GM23248 (cell line): Measurements from ENCODE around the gene FMN2. TPM values are rescaled to one million over a fixed set of nuclear protein-coding genes. Genes with fewer than 3 reads are reported as not detected.
"Not testable (repeated sequence)": the region's sequence is repeated elsewhere in the genome, so short reads cannot be mapped to it uniquely, and the experiment has no call there.

Source experiments
- DNase-seq: peaks from one replicate; pipeline ENCODE4 v3.0.0-alpha.2; 2015
- H2AFZ ChIP-seq: fragments of 200-600 bp; sonication (generic); 2 replicates; pipeline ENCODE4 v1.6.1; 2016; ENCODE audit warnings: antibody characterized with exemption
- H3F3A ChIP-seq: fragments of 200-600 bp; sonication (generic); 2 replicates; pipeline ENCODE4 v1.6.1; 2016; ENCODE audit warnings: mild to moderate bottlenecking, antibody characterized with exemption, mixed run types; ENCODE audit not compliant: insufficient read depth
- H3K27ac ChIP-seq: fragments of 200-600 bp; sonication (generic); 2 replicates; pipeline ENCODE4 v1.5.1; 2016; ENCODE audit warnings: mild to moderate bottlenecking
- H3K27me3 ChIP-seq: fragments of 200-600 bp; sonication (generic); replicated peaks from 2 replicates; pipeline ENCODE4 v1.6.1; 2016; ENCODE audit warnings: mild to moderate bottlenecking; ENCODE audit not compliant: insufficient read depth
- H3K36me3 ChIP-seq: fragments of 200-600 bp; sonication (generic); 2 replicates; pipeline ENCODE4 v1.6.1; 2016; ENCODE audit warnings: low read depth, mild to moderate bottlenecking
- H3K4me1 ChIP-seq: fragments of 200-600 bp; sonication (generic); 2 replicates; pipeline ENCODE4 v1.6.1; 2016; ENCODE audit warnings: mild to moderate bottlenecking; ENCODE audit not compliant: insufficient read depth
- H3K4me2 ChIP-seq: fragments of 200-600 bp; sonication (generic); one replicate; pipeline ENCODE4 v1.6.1; 2016; ENCODE audit warnings: mild to moderate bottlenecking; ENCODE audit not compliant: unreplicated experiment
- H3K4me3 ChIP-seq: fragments of 200-600 bp; sonication (generic); 2 replicates; pipeline ENCODE4 v1.5.1; 2016; ENCODE audit warnings: mild to moderate bottlenecking
- H3K79me2 ChIP-seq: fragments of 200-600 bp; sonication (generic); 2 replicates; pipeline ENCODE4 v1.6.1; 2016; ENCODE audit warnings: mild to moderate bottlenecking; ENCODE audit not compliant: insufficient read depth
- H3K9ac ChIP-seq: fragments of 200-600 bp; sonication (generic); 2 replicates; pipeline ENCODE4 v1.6.1; 2016; ENCODE audit warnings: mild to moderate bottlenecking
- H3K9me2 ChIP-seq: fragments of 200-600 bp; sonication (generic); 2 replicates; pipeline ENCODE4 v1.6.1; 2016; ENCODE audit warnings: mixed run types, mild to moderate bottlenecking, moderate library complexity; ENCODE audit not compliant: insufficient read depth
- H3K9me3 ChIP-seq: fragments of 200-600 bp; sonication (generic); one replicate; pipeline ENCODE4 v1.6.1; 2017; ENCODE audit warnings: low read depth
- H4K20me1 ChIP-seq: fragments of 200-600 bp; sonication (generic); 2 replicates; pipeline ENCODE4 v1.6.0; 2016; ENCODE audit not compliant: insufficient read depth
- EZH2 ChIP-seq: fragments of 200-600 bp; sonication (generic); IDR thresholded peaks from 2 replicates; pipeline ENCODE4 v1.6.1; 2018; ENCODE audit warnings: antibody characterized with exemption, mild to moderate bottlenecking; ENCODE audit not compliant: insufficient read depth, poor library complexity, severe bottlenecking
- EZH2phosphoT487 ChIP-seq: fragments of 200-600 bp; sonication (generic); IDR thresholded peaks from 2 replicates; pipeline ENCODE4 v1.6.1; 2018; ENCODE audit warnings: antibody characterized with exemption, moderate library complexity, mild to moderate bottlenecking, low read depth; ENCODE audit not compliant: insufficient read depth
- WGBS, 2 experiments: methylation state at CpG; one replicate each; pipeline ENCODE4 v1.1.6; 2015 to 2017; ENCODE audit warnings: low lambda C conversion rate in 2 of 2, low coverage in 1 of 2; ENCODE audit errors: missing lambda C conversion rate in 2 of 2; 5-methylcytosine and 5-hydroxymethylcytosine counted together
- in situ Hi-C: fragments of 300-500 bp; cut with MboI; formaldehyde crosslinking; loops from 2 replicates; pipeline ENCODE4 v1.15.0; 2020
- polyA plus RNA-seq: library from polyadenylated mRNA; unstranded; fragments of >200 nt; fragmentation: Nextera tagmentation; extraction: Ambion mirVana; gene quantifications from 2 replicates; pipeline ENCODE4 v1.2.1, GENCODE V29; 2016
- total RNA-seq: library from RNA; depleted of rRNA; stranded (reverse); fragments of >200 nt; shearing (Covaris generic); gene quantifications from 2 replicates; pipeline ENCODE4 v1.2.3, GENCODE V29; 2014

Gene FMN2
- total and polyA plus RNA-seq, 2 experiments from 2014 or later: 78.2 to 114 TPM

DNA sequence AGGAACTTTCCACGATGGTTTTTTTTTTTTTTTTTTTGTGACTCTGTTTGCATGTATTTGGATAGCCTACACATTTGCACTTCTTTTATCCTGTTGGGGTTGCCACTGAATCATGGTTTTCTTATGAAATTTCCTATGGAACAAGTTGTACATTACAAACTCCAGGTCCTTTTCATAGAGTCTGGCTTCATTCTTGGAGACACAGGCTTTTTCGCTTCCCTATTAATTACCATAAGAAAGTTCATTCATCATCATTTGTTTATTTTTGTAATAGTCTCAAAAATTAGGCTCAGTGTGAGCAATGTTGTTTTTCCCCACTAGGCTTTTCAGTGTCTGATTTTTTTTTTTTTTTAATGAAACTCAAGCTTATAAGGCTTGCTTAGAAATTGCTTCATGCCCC, 179.4 kb downstream of the FMN2 start:
- H3K36me3 ChIP-seq: peaks cover 41% of the 10 kb centered on the region

DNA sequence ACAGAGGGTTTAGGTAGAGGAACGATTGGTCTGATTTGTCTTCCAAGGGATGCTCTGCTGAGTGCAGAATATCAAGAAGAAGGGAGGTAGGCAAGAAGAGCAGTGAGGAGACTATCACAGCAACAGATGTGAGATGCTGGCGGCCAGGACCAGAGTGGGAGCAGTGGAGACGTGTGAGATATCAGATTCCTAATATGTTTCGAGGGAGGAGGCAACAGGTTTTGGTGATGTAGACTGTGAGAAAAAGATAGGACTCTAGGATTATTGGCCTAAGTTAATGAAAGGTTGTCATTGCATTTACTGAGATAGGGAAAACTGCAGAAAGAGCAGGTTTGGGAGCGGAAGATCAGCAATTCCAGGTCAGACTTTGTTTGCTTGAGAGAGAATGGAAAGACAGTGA, 182.9 kb downstream of the FMN2 start:
- no peak overlapping the region for H3K27ac ChIP-seq
- no peak for DNase-seq
- peaks cover 23% of the 10 kb centered on the region for H3K36me3 ChIP-seq
- H3K9ac ChIP-seq: no peak overlapping the region
- H3K27me3 ChIP-seq: no peaks in the 10 kb centered on the region
- no peaks in the 10 kb centered on the region for H4K20me1 ChIP-seq
- H3K4me1 ChIP-seq: no peaks in the 10 kb centered on the region
- H3F3A ChIP-seq: peaks cover 14% of the 10 kb centered on the region
- H2AFZ ChIP-seq: no peak overlapping the region
- no peaks in the 10 kb centered on the region for H3K9me2 ChIP-seq
- H3K4me3 ChIP-seq: no peak overlapping the region
- peaks cover 3% of the 10 kb centered on the region for H3K9me3 ChIP-seq
- in situ Hi-C loops: no loop called here
- TF ChIP-seq EZH2 (no peak), EZH2phosphoT487 (no peak)
- H3K79me2 ChIP-seq: peaks cover 96% of the 10 kb centered on the region
- WGBS, 2 experiments: 98% methylated on average over 5 of the region's 5 CpGs
- H3K4me2 ChIP-seq: no peak overlapping the region

More for the DNA sequence above, 179.4 kb downstream of the FMN2 start:
- no peak overlapping the region for H2AFZ ChIP-seq
- no peak overlapping the region for H3K9ac ChIP-seq
- no peaks in the 10 kb centered on the region for H3K27me3 ChIP-seq
- no peak overlapping the region for H3K4me3 ChIP-seq
- no peak overlapping the region for H3K4me2 ChIP-seq
- no peak overlapping the region for H3K27ac ChIP-seq
- H3F3A ChIP-seq: peaks cover 24% of the 10 kb centered on the region
- no peaks in the 10 kb centered on the region for H4K20me1 ChIP-seq
- no peak for DNase-seq
- no peaks in the 10 kb centered on the region for H3K9me2 ChIP-seq
- WGBS, 2 experiments: 81 to 98% methylated on average over 2 of the region's 2 CpGs
- peaks cover 94% of the 10 kb centered on the region for H3K79me2 ChIP-seq
- TF ChIP-seq EZH2 (no peak), EZH2phosphoT487 (no peak)
- in situ Hi-C loops: no loop called here
- peaks cover 4% of the 10 kb centered on the region for H3K9me3 ChIP-seq
- H3K4me1 ChIP-seq: no peaks in the 10 kb centered on the region

DNA sequence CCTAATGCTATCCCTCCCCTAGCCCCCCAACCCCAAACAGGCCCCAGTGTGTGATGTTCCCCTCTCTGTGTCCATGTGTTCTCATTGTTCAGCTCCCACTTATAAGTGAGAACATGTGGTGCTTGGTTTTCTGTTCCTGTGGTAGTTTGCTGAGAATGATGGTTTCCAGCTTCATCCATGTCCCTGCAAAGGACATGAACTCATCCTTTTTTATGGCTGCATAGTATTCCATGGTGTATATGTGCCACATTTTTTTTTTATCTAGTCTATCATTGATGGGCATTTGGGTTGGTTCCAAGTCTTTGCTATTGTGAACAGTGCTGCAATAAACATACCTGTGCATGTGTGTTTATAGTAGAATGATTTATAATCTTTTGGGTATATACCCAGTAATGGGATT, 183.5 kb downstream of the FMN2 start:
- DNase-seq, H3K9me2 ChIP-seq, H3K9ac ChIP-seq, H3K9me3 ChIP-seq, H3K4me3 ChIP-seq, in situ Hi-C loops, H3K4me1 ChIP-seq, H3K27me3 ChIP-seq, H4K20me1 ChIP-seq, H3K27ac ChIP-seq, H2AFZ ChIP-seq, H3K4me2 ChIP-seq: not testable (repeated sequence)
- H3F3A ChIP-seq: peaks cover 10% of the 10 kb centered on the region; the same call in 1 of the 2 replicates
- H3K36me3 ChIP-seq: peaks cover 19% of the 10 kb centered on the region
- peaks cover 96% of the 10 kb centered on the region for H3K79me2 ChIP-seq

DNA sequence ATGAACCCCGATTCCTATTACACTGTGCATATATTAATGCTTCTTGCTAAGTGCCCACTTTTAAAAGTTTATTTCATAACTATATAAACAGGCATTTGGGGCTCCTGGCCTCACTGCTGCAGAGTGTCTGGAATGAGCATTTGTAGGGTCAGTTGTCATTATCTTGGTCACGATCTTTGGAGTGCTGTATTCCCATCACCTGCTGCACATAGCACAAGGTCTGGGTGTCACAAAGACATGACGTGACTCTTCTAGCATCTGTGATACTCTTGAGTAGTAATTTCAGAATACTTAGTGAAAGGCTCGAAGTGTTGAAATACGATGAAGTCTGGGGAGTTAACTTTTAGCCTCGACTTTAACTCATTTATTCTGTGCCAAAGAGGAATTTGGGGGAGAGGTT, 186.4 kb downstream of the FMN2 start:
- Histone ChIP-seq H3K27me3 (no peaks in the 10 kb centered on the region), H3K9ac (no peak overlapping the region), H3K36me3 (peaks cover 9% of the 10 kb centered on the region), H3K27ac (no peak overlapping the region), H2AFZ (no peak overlapping the region), H3F3A (peaks cover 27% of the 10 kb centered on the region), H3K4me3 (no peak overlapping the region), H3K4me1 (peaks cover 20% of the 10 kb centered on the region), H3K9me2 (no peaks in the 10 kb centered on the region), H4K20me1 (no peaks in the 10 kb centered on the region), H3K4me2 (no peak overlapping the region), H3K9me3 (no peaks in the 10 kb centered on the region), H3K79me2 (peaks cover 88% of the 10 kb centered on the region)
- in situ Hi-C loops: no loop called here
- TF ChIP-seq EZH2 (no peak), EZH2phosphoT487 (no peak)
- WGBS, 2 experiments: 88 to 96% methylated on average over 6 of the region's 6 CpGs
- DNase-seq: no peak

DNA sequence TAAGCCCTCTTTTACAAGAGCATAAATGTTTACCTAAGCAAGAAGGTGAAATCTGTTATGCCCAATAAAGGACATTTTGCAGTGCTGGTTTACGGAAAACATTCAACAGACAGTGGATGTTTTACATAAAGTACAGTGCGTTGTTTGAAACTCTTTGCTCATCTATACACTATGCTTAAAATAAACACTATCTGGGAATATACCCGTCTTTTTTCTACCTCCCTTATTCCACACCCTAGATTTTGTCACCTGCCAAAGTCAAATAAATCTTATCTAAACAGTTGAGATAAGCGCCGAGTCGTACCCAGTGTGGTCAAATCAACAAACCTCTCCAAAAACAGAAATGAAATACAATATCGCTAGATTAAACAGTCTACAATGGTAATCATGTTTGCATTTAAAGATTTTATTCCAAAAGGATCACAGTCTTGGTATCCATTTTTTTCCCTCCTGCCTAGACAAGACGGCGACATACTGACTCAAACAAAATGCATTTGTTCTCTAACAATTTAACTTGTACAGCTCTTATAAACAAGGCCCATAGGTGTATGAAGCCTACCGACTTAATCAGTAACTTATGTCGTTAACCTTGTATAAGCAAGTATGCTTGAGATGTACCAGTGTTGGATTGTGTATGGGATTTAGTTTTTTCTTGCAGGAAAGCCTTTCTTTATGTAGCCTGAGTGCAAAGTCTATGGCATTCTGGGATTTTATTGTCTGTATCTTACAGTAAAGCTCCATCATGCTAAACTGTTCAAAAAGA, 189.1 kb downstream of the FMN2 start:
- TF ChIP-seq EZH2phosphoT487 (no peak), EZH2 (no peak)
- Histone ChIP-seq H3K9ac (no peak overlapping the region), H3K9me2 (no peaks in the 10 kb centered on the region), H3K27ac (no peak overlapping the region), H3K4me1 (peaks cover 43% of the 10 kb centered on the region), H3K79me2 (peaks cover 64% of the 10 kb centered on the region), H3K9me3 (no peaks in the 10 kb centered on the region), H4K20me1 (no peaks in the 10 kb centered on the region), H3F3A (peaks cover 51% of the 10 kb centered on the region), H3K36me3 (peaks cover 15% of the 10 kb centered on the region), H3K4me3 (no peak overlapping the region), H3K4me2 (no peak overlapping the region), H2AFZ (no peak overlapping the region), H3K27me3 (no peaks in the 10 kb centered on the region)
- no peak for DNase-seq
- WGBS, 2 experiments: 95 to 96% methylated on average over 11 of the region's 11 CpGs
- in situ Hi-C loops: no loop called here
